Measurements from ENCODE around the gene DSG2. TPM values are rescaled to one million over a fixed set of nuclear protein-coding genes. Genes with fewer than 3 reads are reported as not detected.

Gene DSG2
- total RNA-seq, 1 experiment from 2014 or later = 123 TPM

GRCh38 chr18:31500051-31500688, 2.2 kb downstream of the DSG2 start:
- H3K27ac ChIP-seq (ENCODE audit: low read depth, low read length) = no peak overlapping the region
- no peak overlapping the region for H3K9ac ChIP-seq (ENCODE audit: low read length)
- RAD21 ChIA-PET (ENCODE audit: low non-redundant PET in 1 of 2, low total read pairs in 2 of 2, uncharacterized antibody in 2 of 2, unreplicated experiment in 2 of 2) = no interaction called here
- H3K4me3 ChIP-seq (replicated peaks in 1 of 2; ENCODE audit: low read depth in 1 of 2, low read length in 2 of 2) = no peak overlapping the region
- H3K36me3 ChIP-seq (ENCODE audit: control insufficient read depth in 1 of 2, insufficient read depth in 2 of 2, low read length in 2 of 2) = no peaks in the 10 kb centered on the region
- TF ChIP-seq ZNF274 (IDR thresholded peaks at IDR 0.05; ENCODE audit: low read depth, low read length) = no peak
- TF ChIP-seq, protein P1, sequence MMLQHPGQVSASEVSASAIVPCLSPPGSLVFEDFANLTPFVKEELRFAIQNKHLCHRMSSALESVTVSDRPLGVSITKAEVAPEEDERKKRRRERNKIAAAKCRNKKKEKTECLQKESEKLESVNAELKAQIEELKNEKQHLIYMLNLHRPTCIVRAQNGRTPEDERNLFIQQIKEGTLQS (IDR thresholded peaks at IDR 0.05) = no peak
- no peak for TF ChIP-seq RAD21 (IDR thresholded peaks at IDR 0.05; ENCODE audit: low read depth)
- TF ChIP-seq TCF7L2 (IDR thresholded peaks at IDR 0.05; ENCODE audit: borderline replicate concordance, extremely low read depth, insufficient read depth, insufficient read length) = no peak
- TF ChIP-seq REST (IDR thresholded peaks at IDR 0.05; ENCODE audit: low read depth) = no peak
- ATAC-seq = no peak
- no peaks in the 10 kb centered on the region for H4K20me1 ChIP-seq (ENCODE audit: insufficient read depth)
- H3K9me2 ChIP-seq (ENCODE audit: insufficient read depth) = no peaks in the 10 kb centered on the region
- H2AFZ ChIP-seq (ENCODE audit: low read depth, low read length, poor library complexity, severe bottlenecking) = no peak overlapping the region
- CTCF ChIA-PET = no interaction called here
- peaks cover 71% of the 10 kb centered on the region for H3K79me2 ChIP-seq (ENCODE audit: insufficient read depth, low read length)
- peak overlapping the region; percentile 86; the same call in 1 of the 2 replicates for H3K4me2 ChIP-seq (ENCODE audit: low read length)
- no peak for DNase-seq (ENCODE audit: low read depth, low spot score)
- POLR2A ChIA-PET = no interaction called here
- H3K4me1 ChIP-seq (ENCODE audit: control insufficient read depth in 1 of 2, insufficient read depth in 2 of 2, low read length in 2 of 2) = peaks cover 14 to 23% of the 10 kb centered on the region in 2 experiments
- no peaks in the 10 kb centered on the region for H3K9me3 ChIP-seq (ENCODE audit: control insufficient read depth in 1 of 2, insufficient read depth in 1 of 2, low read depth in 1 of 2, low read length in 2 of 2)
- no peaks in the 10 kb centered on the region for H3K27me3 ChIP-seq (ENCODE audit: insufficient read depth, low read length)
- BruUV-seq (replicated peaks) = no TSS peak
- intact Hi-C loops (cut with micrococcal nuclease) = no loop called here

Data from HCT116 (cell line).